Type B pancreatic cell (in vitro differentiated cells): ENCODE results near the gene SECISBP2. TPM values are rescaled to one million over a fixed set of nuclear protein-coding genes. Genes with fewer than 3 reads are reported as not detected.

Source experiments
- DNase-seq: peaks from one replicate; pipeline ENCODE4 v3.0.0; 2021; ENCODE audit warnings: mixed read lengths; ENCODE audit not compliant: unreplicated experiment; ENCODE audit errors: extremely low spot score
- H3K27ac Mint-ChIP-seq: 2 replicates; pipeline ENCODE4 v1.8.0; 2021; ENCODE audit warnings: mild to moderate bottlenecking, mixed read lengths
- H3K27me3 Mint-ChIP-seq: 2 replicates; pipeline ENCODE4 v1.8.0; 2021; ENCODE audit warnings: mixed read lengths
- H3K36me3 Mint-ChIP-seq: 2 replicates; pipeline ENCODE4 v1.8.0; 2021; ENCODE audit warnings: mixed read lengths
- H3K4me1 Mint-ChIP-seq: one replicate; pipeline ENCODE4 v1.8.0; 2021; ENCODE audit warnings: mixed read lengths; ENCODE audit not compliant: unreplicated experiment
- H3K4me3 Mint-ChIP-seq: 2 replicates; pipeline ENCODE4 v1.8.0; 2021; ENCODE audit warnings: mild to moderate bottlenecking, mixed read lengths
- H3K9me3 Mint-ChIP-seq: 2 replicates; pipeline ENCODE4 v1.8.0; 2021; ENCODE audit warnings: mixed read lengths
- total RNA-seq: library from RNA; stranded (reverse); gene quantifications from 2 replicates; pipeline ENCODE4 v1.2.1, GENCODE V29; 2021; ENCODE audit warnings: low replicate concordance
- TF ChIP-seq, protein P1 (sequence below): fragments of 200-600 bp; sonication (generic); conservative IDR thresholded peaks from 2 replicates; pipeline ENCODE4 v1.5.0; 2021; ENCODE audit warnings: antibody characterized with exemption, mild to moderate bottlenecking

The SECISBP2 gene
- total RNA-seq, 1 donor from 2014 or later, result 49.6 TPM

- H3K36me3 Mint-ChIP-seq, result peaks cover 4% of the 10 kb centered on the region
- TF ChIP-seq, protein P1, sequence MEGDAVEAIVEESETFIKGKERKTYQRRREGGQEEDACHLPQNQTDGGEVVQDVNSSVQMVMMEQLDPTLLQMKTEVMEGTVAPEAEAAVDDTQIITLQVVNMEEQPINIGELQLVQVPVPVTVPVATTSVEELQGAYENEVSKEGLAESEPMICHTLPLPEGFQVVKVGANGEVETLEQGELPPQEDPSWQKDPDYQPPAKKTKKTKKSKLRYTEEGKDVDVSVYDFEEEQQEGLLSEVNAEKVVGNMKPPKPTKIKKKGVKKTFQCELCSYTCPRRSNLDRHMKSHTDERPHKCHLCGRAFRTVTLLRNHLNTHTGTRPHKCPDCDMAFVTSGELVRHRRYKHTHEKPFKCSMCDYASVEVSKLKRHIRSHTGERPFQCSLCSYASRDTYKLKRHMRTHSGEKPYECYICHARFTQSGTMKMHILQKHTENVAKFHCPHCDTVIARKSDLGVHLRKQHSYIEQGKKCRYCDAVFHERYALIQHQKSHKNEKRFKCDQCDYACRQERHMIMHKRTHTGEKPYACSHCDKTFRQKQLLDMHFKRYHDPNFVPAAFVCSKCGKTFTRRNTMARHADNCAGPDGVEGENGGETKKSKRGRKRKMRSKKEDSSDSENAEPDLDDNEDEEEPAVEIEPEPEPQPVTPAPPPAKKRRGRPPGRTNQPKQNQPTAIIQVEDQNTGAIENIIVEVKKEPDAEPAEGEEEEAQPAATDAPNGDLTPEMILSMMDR, result no peak
- no peak overlapping the region for H3K27ac Mint-ChIP-seq
- peaks cover 10% of the 10 kb centered on the region for H3K4me1 Mint-ChIP-seq
- no peak overlapping the region for H3K4me3 Mint-ChIP-seq
- H3K27me3 Mint-ChIP-seq, result no peaks in the 10 kb centered on the region
- no peak for DNase-seq
- H3K9me3 Mint-ChIP-seq, result no peaks in the 10 kb centered on the region
Observed at GRCh38 chr9:89386206-89386605, 67.9 kb downstream of the SECISBP2 start.

GRCh38 chr9:89386797-89387196 is 68.5 kb downstream of the SECISBP2 start:
- DNase-seq, result no peak
- Mint-ChIP-seq H3K27me3 (no peaks in the 10 kb centered on the region), H3K36me3 (peaks cover 4% of the 10 kb centered on the region), H3K27ac (no peak overlapping the region), H3K9me3 (no peaks in the 10 kb centered on the region), H3K4me3 (no peak overlapping the region), H3K4me1 (peaks cover 10% of the 10 kb centered on the region)
- TF ChIP-seq, protein P1, result no peak

DNA sequence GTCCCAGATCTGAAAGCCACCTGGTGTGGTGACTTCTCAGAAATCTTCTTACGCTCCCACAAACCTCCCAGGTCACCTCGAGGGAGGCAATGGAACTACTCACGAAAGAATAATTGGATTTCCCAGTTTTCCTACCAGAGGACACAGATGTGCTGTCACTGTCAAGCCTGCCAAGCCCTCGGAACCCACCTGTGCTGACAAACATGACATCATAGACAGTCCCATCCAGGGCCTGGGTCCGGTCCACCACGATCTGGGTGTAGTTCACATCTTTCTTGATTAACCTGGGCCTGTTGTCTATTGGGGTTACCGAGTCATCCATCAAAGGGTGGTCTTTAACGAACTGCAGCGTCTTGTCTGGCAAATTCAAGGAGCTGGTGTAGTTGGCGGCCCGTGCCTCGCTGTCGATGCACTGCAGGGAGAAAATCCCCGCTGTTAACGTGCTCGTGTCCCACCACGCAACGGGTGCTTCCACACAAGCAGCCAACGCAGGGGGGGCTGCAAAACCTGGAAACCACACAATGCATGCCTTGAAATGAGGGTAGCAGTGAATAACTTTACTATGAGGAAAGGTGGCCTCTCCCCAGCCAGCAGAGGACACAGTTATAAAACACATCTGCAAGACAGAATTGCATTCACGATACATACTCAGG is 69.0 kb downstream of the SECISBP2 start:
- Mint-ChIP-seq H3K9me3 (no peaks in the 10 kb centered on the region), H3K36me3 (peaks cover 4% of the 10 kb centered on the region), H3K4me1 (peaks cover 10% of the 10 kb centered on the region), H3K27me3 (no peaks in the 10 kb centered on the region), H3K27ac (no peak overlapping the region), H3K4me3 (no peak overlapping the region)
- no peak for DNase-seq
- TF ChIP-seq, protein P1, result no peak

- H3K36me3 Mint-ChIP-seq, result peaks cover 4% of the 10 kb centered on the region
- no peak overlapping the region for H3K27ac Mint-ChIP-seq
- no peaks in the 10 kb centered on the region for H3K27me3 Mint-ChIP-seq
- no peak overlapping the region for H3K4me3 Mint-ChIP-seq
- no peak for DNase-seq
- H3K4me1 Mint-ChIP-seq, result peaks cover 10% of the 10 kb centered on the region
- TF ChIP-seq, protein P1, result no peak
- H3K9me3 Mint-ChIP-seq, result no peaks in the 10 kb centered on the region
Observed at GRCh38 chr9:89388084-89388867, 70.0 kb downstream of the SECISBP2 start.

DNA sequence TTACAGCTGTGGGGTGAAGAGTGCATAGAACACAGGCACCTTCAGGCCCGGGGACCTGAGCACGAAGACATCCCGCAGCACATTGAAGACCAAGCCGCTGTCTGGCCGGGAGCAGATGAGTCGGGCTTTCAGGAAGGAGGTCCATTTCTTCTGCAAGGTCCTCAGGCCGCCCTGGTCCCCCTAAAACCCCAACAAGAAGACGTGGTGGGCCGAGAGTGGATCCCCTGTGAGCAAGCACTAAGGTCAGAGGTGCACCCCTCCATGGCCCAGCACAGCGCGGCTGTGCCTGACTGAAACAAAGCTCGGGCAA is 70.5 kb downstream of the SECISBP2 start:
- Mint-ChIP-seq H3K4me3 (no peak overlapping the region), H3K4me1 (peaks cover 10% of the 10 kb centered on the region), H3K27me3 (no peaks in the 10 kb centered on the region), H3K27ac (no peak overlapping the region), H3K36me3 (peaks cover 4% of the 10 kb centered on the region), H3K9me3 (no peaks in the 10 kb centered on the region)
- no peak for DNase-seq
- TF ChIP-seq, protein P1, result no peak
